ENCODE measurements around the gene TOLLIP.
"Not testable (repeated sequence)": the region's sequence is repeated elsewhere in the genome, so short reads cannot be mapped to it uniquely, and the experiment has no call there.

The TOLLIP gene

DNA sequence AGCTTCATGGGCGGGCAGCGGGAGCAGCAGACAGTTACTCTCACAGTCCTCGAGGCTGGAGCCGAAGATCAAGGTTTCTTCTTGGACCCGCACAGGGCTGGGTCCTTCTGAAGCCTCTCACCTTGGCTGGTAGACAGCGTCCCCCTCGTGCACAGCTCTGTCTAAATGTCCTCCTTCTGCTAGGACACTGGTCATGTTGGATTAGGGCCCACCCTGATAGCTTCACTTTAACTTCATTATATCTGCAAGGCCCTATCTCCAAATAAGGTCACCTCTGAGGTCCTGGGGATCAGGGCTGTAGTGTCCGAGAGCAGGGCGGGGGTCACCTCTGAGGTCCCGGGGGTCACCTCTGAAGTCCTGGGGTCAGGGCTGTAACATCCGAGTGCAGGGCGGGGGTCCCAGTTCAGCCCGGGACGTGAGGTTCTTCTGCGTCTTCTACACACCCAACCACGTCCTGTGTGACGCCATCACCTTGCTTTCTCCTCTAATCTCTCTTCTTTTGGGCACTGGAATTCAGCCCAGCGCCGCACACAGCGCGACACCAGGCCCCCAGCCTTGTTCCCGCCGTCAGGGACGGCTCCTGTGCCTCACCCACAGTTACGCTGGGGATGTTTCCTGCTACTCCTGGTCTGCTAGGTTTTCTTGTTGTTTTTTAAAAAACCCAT, 34.1 kb upstream of the TOLLIP start:
- no peak for DNase-seq

DNA sequence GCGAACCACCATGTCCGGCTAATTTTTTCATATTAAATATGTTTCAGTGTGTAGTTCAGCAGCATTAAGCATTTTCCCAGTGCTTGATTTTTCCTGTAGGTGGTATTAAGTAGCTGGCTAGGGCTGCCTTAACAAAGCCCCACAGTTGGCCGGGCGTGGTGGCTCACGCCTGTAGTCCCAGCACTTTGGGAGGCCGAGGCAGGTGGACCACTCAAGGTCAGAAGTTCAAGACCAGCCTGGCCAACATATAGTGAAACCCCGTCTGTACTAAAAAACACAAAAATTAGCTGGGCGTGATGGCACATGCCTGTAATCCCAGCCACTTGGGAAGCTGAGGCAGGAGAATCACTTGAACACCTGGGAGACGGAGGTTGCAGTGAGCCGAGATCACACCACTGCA, 33.5 kb upstream of the TOLLIP start:
- no peak for DNase-seq

DNA sequence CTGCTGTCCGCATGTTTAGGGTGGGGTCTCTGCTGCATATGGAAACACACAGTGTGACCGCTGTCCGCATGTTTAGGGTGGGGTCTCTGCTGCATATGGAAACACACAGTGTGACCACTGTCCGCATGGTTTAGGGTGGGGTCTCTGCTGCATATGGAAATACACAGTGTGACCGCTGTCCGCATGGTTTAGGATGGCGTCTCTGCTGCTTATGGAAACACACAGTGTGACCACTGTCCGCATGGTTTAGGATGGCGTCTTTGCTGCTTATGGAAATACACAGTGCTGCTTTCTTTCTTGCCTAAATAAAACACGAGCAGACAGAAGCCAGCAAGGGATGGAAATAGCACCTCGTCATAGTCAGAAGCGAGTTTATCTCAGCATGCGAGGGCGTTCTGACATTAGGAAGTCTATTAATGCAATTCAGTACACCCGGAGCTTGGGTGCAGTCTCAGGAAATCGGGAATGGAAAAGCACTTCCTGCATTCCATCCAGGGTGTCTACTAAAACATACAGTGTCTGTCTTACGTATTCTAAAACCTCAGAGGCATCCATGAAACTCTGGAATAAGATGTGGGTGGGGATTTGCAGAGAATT, 32.6 kb upstream of the TOLLIP start:
- peak; percentile 66 to 84 (median 72) for DNase-seq

DNA sequence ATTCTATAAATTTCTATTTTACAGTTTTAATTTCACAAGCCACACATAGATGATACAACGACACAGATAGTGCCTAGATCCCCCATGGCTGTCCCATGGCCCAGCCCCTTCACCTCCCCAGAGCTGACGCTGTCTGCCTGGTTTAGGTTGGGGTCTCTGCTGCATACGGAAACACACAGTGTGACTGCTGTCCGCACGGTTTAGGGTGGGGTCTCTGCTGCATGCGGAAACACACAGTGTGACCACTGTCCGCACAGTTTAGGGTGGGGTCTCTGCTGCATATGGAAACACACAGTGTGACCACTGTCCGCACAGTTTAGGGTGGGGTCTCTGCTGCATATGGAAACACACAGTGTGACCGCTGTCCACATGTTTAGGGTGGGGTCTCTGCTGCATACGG, 31.8 kb upstream of the TOLLIP start:
- DNase-seq: not testable (repeated sequence)

DNA sequence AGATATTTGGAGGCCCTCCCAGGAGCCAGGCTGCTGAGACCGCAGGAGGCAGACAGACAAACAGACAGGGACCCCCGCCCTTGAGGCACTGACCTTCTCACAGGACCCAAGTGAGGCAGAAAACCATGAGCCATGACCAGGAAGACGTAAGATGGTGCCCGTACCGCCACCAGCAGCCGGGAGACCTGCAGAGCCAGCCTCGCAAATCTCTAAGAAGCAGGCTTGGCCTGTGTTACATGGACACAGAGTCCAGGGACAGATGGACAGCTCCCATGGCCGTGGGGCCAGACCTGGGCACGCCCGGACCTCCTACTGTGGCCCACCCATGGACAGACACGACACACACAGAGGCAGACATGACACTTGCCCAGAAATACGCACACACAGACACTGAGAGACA, 30.7 kb upstream of the TOLLIP start:
- no peak for DNase-seq

DNA sequence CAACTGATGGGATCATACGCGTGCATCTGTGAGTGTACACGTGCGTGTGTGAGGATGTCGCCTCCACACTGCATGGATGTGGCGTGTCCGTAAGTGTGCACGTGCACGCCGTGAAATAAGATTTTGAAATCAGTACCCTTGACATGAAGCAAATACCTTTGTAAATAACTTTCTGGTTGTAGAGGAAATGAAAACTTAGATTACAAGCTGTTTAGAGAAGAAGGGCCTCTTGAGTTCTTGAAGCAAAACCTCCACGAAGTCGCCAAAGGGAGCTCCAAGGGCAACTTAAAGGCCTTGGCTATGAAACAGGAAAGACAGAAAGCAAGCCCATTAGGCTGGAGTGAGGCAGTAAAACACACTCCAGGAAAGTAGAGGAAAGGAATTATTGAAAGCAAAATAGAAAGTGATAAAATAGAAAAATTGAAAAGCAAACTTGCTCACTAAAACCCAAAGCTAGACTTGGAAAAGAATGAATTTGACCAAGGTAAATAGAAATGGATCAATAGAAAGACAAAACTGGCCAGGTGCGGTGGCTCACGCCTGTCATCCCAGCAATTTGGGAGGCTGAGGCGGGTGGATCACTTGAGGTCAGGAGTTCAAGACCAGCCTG, 29.7 kb upstream of the TOLLIP start:
- DNase-seq: peak in 1 of 4 experiments; percentile 20

DNA sequence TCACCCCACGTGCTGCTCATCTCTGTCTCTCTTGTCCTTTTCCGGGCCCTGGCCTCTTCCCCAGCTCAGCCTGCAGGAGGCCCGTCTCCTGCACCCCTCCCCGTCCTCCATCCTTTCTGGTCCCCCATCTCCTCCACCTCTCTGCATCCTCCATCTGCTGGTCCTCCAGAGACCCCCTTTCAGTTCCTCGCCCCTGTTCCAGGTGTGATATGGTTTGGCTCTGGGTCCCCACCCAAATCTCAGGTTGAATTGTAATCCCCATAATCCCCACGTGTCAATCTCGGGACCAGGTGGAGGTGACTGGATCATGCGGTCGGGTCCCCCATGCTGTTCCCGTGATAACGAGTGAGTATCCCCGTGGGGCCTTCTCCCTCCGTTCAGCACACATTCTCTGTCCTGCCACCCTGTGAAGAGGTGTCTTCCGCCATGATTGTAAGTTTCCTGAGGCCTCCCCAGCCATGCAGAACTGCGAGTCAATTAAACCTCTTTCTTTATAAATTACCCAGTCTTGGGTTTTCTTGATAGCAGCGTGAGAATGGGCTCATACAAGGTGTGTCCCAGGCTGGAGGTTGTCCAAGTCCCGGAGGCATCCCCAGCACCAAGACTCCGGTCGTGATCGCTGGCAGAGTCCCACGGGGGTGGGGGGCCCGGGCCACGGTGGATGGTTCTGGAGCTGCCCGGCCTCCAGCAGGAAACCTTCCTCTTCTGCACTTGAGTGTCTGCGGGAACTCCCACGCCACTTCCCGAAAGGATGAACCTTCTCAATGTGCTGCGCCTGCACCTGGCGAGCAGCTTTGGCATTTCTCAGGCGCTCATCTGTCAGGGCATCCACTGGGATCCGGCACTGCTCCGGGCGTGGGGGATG, 29.0 kb upstream of the TOLLIP start:
- no peak for DNase-seq

DNA sequence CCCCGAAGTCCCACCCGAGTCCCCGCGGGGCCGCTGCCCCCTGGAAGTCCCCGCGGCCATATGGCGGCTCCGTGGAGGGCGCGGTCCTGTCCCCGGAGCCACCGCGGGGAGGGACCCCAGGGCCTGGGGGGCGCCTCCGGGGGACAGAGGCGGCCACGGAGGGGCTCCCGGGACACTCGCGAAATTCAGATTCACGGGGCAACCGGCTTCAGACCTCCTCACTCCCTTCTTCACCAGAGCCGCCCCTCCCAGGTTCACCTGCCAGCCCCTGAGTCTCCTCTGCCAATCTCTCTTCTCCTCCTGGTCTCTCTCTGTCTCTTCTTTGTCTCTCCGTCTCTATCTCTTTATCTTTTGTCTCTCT, 28.2 kb upstream of the TOLLIP start:
- no peak for DNase-seq

DNA sequence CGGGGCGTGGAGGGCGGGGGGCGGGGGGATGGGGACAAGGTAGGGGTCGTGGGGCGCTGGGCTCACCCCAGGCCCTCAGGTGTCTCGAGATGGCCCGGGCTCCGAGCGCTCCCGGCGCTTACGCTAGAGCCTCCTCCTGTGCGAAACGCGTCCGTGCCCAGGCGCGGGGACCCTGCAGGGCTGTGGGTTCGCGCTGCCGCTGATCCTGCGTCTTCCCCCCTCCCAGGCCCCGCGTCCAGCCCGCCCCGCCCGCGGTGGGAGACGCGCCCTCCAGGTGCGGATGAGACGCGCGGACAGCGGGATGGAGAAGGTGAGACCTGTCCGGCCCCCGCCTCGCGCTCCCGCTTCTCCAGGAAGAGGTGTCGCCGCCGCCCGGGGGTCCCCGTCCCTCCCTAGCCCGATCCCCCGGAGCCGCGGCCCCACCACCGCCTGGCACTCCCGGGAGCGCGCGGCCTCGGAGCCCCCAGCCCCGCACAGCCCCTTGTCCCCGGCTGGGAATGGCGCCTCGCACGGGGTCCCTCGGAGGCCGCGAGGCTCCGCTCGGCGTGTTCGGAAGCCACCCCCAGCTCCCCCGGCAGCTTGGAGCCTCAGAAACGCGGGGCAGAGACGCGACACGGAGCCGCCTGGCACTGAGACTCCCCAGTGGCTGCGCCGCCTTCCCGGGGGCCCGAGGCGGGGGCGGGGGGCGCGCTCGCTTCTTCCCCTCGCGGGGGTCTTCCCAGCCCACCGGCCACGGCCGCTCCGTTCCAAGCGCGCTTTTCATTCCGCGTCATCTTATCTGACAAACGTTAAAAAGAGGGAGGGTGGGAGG, 27.6 kb upstream of the TOLLIP start:
- peak in 3 of 4 experiments; percentile 37 to 52 (median 43) for DNase-seq

DNA sequence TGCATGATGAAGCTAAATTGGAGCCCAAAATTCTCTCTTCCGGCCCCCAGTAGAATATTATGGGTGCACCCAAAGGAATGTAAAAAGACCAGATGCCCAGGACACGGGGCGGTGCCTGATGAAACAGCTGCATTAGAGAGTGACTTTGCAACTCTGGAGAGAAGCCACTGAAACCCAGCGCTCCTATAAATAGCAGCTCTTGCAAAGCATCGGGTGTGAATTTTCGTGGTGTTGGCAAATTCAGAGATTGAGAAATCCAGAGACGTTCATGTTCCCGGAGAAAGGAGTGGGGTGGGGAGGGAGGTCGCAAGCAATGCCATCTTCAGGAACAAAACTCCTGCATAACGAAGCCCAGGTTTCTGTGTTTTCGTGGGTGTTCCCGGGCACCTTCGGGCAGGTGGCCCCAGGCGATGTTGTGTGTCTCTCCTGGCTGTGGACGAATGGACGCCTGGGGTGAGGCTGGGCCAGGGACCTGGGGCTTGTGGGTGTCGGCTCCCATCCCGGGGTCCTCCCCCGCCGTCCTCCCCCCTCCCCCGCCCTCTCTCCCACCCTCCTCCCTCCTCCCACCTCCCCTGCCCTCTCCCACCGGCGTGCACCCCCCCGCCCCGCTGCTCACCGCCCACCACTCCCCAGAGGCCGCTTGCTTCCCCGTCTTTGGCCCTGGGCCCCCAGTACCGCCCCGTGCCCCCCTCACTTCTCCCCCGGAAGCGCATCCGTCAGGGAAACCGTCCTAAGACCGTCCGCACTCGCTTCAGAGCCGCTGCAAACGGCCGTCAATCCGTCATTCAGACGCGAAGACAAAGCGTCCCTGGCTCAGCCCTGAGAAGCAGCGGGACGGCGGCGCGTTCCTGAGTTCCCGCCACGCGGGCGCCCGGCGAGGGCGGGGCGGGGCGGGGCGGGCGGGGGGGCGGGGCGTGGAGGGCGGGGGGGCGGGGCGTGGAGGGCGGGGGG, 26.7 kb upstream of the TOLLIP start:
- peak; percentile 88 to 97 (median 94) for DNase-seq

DNA sequence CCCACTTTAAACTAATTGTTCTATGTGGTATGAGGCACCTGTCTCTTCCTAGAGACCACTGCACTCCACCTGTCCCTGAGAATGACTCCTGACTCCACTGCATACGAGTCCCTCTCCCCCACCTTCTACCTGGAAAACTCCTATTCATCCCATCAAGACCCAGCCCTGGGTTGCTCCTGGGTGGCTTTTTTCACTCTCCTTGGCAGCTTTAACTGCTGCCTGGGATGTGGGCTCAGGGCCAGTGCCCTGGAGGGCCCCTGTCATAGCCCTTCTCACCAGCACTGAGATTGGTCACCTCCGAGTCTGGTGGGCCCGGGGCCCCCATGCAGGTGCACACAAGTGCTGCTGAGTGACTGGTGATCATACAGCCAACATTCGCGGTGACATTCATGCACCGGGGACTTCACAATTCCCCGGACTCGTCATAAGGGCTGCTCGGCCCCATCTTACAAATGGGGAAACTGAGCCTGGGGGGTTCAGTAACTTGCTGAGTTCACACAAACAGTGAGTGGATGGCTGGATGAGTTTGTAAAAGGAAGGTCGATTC, 25.9 kb upstream of the TOLLIP start:
- DNase-seq: no peak

DNA sequence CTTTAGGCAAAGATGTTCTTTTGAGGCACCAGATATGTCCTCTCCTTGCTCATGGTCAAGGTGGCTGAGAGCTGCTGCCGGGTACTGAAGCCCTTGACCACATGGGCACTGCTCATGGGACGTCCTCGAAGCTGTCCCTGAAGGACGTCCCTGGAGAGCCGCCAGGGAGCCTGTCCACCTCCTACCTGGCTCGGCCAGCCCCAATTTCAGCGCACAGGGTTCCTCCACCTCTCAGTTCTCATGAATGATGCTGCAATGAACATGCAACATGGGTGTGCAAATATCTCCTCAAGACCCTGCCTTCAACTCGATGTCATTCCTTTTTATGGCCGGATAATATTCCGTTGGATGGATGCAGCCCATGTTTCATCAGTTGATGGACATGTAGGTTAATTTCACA, 24.4 kb upstream of the TOLLIP start:
- no peak for DNase-seq

DNA sequence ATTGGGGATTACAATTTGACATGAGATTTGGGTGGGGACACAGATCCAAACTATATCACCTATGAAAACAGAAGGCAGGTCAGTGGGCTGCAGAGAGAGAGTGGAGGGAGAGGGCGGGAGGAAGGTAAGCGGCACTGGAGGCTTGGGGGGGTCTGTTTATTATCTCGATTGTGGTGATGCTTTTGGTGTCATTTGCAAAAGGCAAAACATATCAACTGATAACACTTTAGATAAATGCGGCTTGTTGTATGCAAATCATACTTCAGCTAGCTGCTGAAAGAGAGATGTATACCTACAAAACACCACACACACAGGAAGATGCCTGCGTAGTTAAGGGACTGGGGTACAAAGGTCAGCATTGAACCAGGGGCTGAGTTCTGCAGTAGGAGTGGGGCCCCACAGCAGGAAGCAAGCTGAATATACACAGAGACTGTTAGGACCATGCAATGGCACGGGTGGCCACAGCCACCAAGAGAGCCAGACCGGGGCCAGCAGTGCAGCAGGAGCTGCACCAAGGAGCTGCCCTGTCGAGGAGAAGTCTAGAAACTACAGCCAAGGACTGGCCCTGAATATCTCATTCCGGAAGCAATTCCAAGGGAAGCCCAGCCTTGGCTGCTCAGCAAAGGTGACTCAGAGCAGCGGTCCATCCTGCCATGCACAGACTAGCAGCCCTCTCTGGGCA, 23.8 kb upstream of the TOLLIP start:
- no peak for DNase-seq

DNA sequence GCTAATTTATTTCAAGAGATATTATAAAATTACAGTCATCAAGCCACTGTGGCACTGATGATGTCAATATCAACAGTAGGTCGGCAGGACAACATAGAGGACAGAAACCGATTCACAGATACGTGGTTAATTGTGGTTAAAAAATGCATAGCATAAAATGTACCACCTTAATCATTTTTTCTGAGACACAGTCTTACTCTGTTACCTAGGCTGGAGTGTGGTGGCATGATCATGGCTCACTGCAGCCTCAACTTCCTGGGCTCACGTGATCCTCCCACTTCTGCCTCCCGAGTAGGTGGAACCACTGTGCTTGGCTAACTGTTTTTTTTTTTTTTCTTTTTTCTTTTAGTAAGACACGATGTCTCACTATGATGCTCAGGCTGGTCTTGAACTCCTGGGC, 21.0 kb upstream of the TOLLIP start:
- peak; percentile 64 to 84 (median 80) for DNase-seq

DNA sequence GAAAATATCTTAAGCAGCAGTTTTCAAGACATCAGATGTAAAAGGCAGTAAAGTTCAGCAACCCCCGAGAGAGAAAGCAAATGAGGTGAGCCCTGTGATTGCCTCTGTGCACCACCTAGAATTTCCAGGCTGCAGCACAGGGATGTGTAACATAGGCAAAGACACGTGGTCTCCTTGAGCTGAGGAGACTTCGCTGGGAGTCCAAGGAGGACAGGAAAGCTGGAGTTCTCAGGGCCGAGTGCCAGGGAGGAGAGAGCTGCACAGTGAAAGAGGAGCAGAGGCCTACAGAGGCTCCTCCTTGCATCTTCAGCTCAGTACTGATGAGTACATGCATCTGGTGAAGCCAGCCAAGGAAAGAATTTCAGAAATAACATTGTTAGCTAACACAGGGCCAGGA, 17.6 kb upstream of the TOLLIP start:
- DNase-seq: no peak

DNA sequence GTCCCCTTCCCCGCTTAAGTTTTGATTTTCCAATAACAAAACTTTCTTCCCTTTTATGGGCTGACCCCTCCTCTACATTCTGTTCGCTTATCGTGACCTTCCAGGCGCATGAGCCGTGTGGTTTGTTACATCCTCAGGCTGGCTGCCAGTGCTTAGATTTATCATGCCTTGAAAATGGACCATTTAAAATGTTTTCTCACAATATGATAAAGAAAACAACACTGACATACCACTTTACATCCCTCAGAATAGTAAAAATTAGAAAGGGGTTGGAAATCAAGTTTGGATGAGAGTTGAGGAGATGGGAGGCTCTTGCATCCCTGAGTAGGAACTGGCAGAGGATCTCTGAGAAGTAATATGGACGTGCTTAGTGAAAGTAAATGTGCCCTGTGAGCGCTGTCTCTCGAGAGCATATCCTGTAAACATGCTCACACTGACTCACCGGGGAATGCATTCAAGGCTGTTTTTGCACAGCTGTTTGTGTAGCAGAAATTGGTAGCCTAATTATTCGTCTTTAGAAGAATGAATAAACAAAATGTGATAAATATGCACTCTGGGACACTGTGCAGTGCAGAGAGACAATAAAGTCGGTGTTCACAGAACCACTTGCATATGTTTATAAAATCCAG, 17.1 kb upstream of the TOLLIP start:
- no peak for DNase-seq

DNA sequence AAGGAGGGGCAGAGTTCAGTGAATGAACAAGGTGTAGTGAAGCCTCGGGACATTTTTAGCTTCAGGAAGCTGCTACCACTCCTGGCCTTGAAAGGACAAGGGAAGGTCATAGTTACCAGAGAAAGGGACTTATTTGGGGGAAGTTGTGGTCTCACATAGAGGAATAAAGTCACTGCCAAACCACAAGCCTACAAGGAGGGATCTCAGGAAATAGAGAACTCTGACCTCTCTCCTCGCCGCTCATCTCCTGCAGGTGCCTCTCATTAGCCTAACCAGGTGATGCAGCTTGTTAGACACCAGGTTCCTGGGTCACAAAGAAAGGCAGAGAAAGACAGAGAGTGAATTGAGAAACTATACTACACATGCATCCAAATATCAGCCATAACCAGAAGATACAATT, 14.3 kb upstream of the TOLLIP start:
- peak in 3 of 4 experiments; percentile 54 to 72 (median 69) for DNase-seq

DNA sequence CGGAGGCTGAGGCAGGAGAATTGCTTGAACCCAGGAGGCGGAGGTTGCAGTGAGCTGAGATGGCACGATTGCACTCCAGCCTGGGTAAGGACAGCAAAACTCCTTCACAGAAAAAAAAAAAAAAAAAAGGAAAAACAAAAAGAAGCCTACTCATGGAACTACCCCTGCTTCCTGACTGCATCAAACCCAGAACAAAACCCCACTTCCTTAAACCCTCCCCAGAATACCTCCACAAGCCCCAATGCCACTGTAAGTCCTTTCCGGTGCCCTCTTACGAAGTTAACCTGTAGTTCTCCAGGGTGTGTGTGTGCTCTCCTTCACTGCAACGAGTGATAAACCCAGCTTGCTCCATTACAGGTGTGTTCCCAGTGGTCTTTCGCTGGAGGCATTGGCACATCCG, 8.6 kb upstream of the TOLLIP start:
- DNase-seq: peak in 2 of 4 experiments; percentile 38 to 50

DNA sequence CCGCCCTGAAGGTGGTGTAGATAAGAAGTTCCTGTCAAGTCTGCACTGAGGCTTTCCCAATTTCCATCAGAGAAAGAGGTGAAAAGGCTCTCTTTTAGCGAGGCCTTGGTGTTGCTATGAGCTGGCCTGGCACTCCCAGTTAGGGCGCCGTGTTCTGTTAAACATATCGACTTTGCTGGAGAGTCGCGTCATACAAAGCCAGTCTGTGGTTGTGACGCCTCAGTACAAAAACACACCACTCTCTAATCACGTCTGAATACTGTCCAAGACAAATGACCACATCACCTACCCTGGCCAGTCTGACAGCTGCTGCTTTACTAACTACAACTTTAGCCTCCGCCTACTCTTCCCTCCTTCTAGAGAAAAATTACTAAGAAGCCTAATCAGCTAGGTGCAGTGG, 8.0 kb upstream of the TOLLIP start:
- no peak for DNase-seq

All from suppressor macrophage (primary cell).